ENCODE measurements around the gene NCBP2. TPM values are rescaled to one million over a fixed set of nuclear protein-coding genes. Genes with fewer than 3 reads are reported as not detected.
A peak's percentile ranks its signal among the peaks of the same experiment; 100 is the strongest.

The NCBP2 gene
- polyA plus RNA-seq, 1 donor from 2014 or later, result 138 TPM

GRCh38 chr3:196901768-196902167, 40.6 kb downstream of the NCBP2 start:
- H3K9ac ChIP-seq (ENCODE audit: low read length), result no peak overlapping the region
- no peak overlapping the region for H2AFZ ChIP-seq (ENCODE audit: low read depth, low read length)
- H3K79me2 ChIP-seq (replicated peaks; ENCODE audit: insufficient read depth, low read length), result no peaks in the 10 kb centered on the region
- no peak overlapping the region for H3K4me2 ChIP-seq (ENCODE audit: low read length)
- H3K27ac ChIP-seq (ENCODE audit: low read length), result no peak overlapping the region
- H3K36me3 ChIP-seq (ENCODE audit: insufficient read depth, low read length), result no peaks in the 10 kb centered on the region
- TF ChIP-seq MXI1 (conservative IDR thresholded peaks at IDR 0.05; ENCODE audit: poor library complexity, severe bottlenecking) (no peak), EP300 (conservative IDR thresholded peaks at IDR 0.05; ENCODE audit: poor library complexity, severe bottlenecking) (no peak), POLR2AphosphoS5 (IDR thresholded peaks at IDR 0.05) (no peak), CTCF (IDR thresholded peaks at IDR 0.05; ENCODE audit: poor library complexity, severe bottlenecking) (no peak), RAD21 (conservative IDR thresholded peaks at IDR 0.05) (no peak), EZH2 (IDR thresholded peaks at IDR 0.05; ENCODE audit: borderline replicate concordance, insufficient read depth, low read length, poor library complexity, severe bottlenecking) (no peak), TAF1 (IDR thresholded peaks at IDR 0.05; ENCODE audit: low read depth) (no peak), REST (IDR thresholded peaks at IDR 0.05; ENCODE audit: borderline replicate concordance) (no peak), SMC3 (conservative IDR thresholded peaks at IDR 0.05; ENCODE audit: poor library complexity) (no peak)
- no peaks in the 10 kb centered on the region for H3K9me2 ChIP-seq (ENCODE audit: insufficient read depth, low read length)
- no peak overlapping the region for H3K4me3 ChIP-seq (ENCODE audit: low read length)
- no peaks in the 10 kb centered on the region for H3K9me3 ChIP-seq (ENCODE audit: low read length)
- H4K20me1 ChIP-seq (ENCODE audit: insufficient read depth), result no peaks in the 10 kb centered on the region
- no peaks in the 10 kb centered on the region for H3F3A ChIP-seq (ENCODE audit: insufficient read depth, low read length, poor library complexity, severe bottlenecking)
- H3K27me3 ChIP-seq (ENCODE audit: insufficient read depth, low read depth, low read length), result no peaks in the 10 kb centered on the region

GRCh38 chr3:196896229-196896628, 46.1 kb downstream of the NCBP2 start:
- H4K20me1 ChIP-seq (ENCODE audit: insufficient read depth), result no peaks in the 10 kb centered on the region
- H3K9me3 ChIP-seq (ENCODE audit: low read length), result no peaks in the 10 kb centered on the region
- H3F3A ChIP-seq (ENCODE audit: insufficient read depth, low read length, poor library complexity, severe bottlenecking), result no peaks in the 10 kb centered on the region
- H3K27ac ChIP-seq (ENCODE audit: low read length), result peak overlapping the region; percentile 58
- H2AFZ ChIP-seq (ENCODE audit: low read depth, low read length), result no peak overlapping the region
- no peaks in the 10 kb centered on the region for H3K36me3 ChIP-seq (ENCODE audit: insufficient read depth, low read length)
- peak overlapping the region; percentile 37 for H3K4me3 ChIP-seq (ENCODE audit: low read length)
- no peak overlapping the region for H3K4me2 ChIP-seq (ENCODE audit: low read length)
- no peaks in the 10 kb centered on the region for H3K9me2 ChIP-seq (ENCODE audit: insufficient read depth, low read length)
- no peak overlapping the region for H3K9ac ChIP-seq (ENCODE audit: low read length)
- TF ChIP-seq TAF1 (IDR thresholded peaks at IDR 0.05; ENCODE audit: low read depth) (no peak), EP300 (conservative IDR thresholded peaks at IDR 0.05; ENCODE audit: poor library complexity, severe bottlenecking) (peak; percentile 81), POLR2AphosphoS5 (IDR thresholded peaks at IDR 0.05) (peak; percentile 30), CTCF (IDR thresholded peaks at IDR 0.05; ENCODE audit: poor library complexity, severe bottlenecking) (no peak)
- H3K27me3 ChIP-seq (ENCODE audit: insufficient read depth, low read depth, low read length), result no peaks in the 10 kb centered on the region
- peaks cover 16% of the 10 kb centered on the region for H3K79me2 ChIP-seq (replicated peaks; ENCODE audit: insufficient read depth, low read length)
